Skeletal muscle tissue (tissue), 4 donors: ENCODE data around the gene GIT1. TPM values are rescaled to one million over a fixed set of nuclear protein-coding genes. Genes with fewer than 3 reads are reported as not detected.

Experiments used
- H3K27ac ChIP-seq: one replicate; pipeline ENCODE4 v1.7.0; 2013; ENCODE audit warnings: mild to moderate bottlenecking, low read depth, low read length, inconsistent platforms
- H3K27me3 ChIP-seq, 3 donors: one replicate each; pipeline ENCODE4 v1.7.0; 2013; ENCODE audit warnings: low read length in 3 of 3; ENCODE audit not compliant: control insufficient read depth in 3 of 3, insufficient read depth in 3 of 3
- H3K36me3 ChIP-seq, 3 donors: one replicate each; pipeline ENCODE4 v1.7.0; 2013; ENCODE audit warnings: low read length in 3 of 3; ENCODE audit not compliant: control insufficient read depth in 3 of 3, insufficient read depth in 3 of 3
- H3K4me1 ChIP-seq, 3 donors: one replicate each; pipeline ENCODE4 v1.7.0; 2013; ENCODE audit warnings: low read length in 3 of 3, mild to moderate bottlenecking in 3 of 3; ENCODE audit not compliant: control insufficient read depth in 3 of 3, insufficient read depth in 3 of 3
- H3K4me3 ChIP-seq, 3 donors: one replicate each; pipeline ENCODE4 v1.7.0; 2013; ENCODE audit warnings: low read length in 3 of 3
- H3K9ac ChIP-seq, 3 donors: one replicate each; pipeline ENCODE4 v1.7.0; 2013; ENCODE audit warnings: low read length in 3 of 3, mild to moderate bottlenecking in 3 of 3, moderate library complexity in 2 of 3, low read depth in 1 of 3
- H3K9me3 ChIP-seq, 3 donors: one replicate each; pipeline ENCODE4 v1.7.0; 2013; ENCODE audit warnings: low read length in 3 of 3; ENCODE audit not compliant: control insufficient read depth in 3 of 3
- total RNA-seq: library from RNA; depleted of rRNA; stranded (reverse); fragments of >200 nt; gene quantifications from one replicate; pipeline ENCODE4 v1.2.3, GENCODE V29; 2014
- donor health status: Osteomylitis.

The GIT1 gene
- total RNA-seq, 1 donor from 2014 or later, result 11.0 TPM

DNA sequence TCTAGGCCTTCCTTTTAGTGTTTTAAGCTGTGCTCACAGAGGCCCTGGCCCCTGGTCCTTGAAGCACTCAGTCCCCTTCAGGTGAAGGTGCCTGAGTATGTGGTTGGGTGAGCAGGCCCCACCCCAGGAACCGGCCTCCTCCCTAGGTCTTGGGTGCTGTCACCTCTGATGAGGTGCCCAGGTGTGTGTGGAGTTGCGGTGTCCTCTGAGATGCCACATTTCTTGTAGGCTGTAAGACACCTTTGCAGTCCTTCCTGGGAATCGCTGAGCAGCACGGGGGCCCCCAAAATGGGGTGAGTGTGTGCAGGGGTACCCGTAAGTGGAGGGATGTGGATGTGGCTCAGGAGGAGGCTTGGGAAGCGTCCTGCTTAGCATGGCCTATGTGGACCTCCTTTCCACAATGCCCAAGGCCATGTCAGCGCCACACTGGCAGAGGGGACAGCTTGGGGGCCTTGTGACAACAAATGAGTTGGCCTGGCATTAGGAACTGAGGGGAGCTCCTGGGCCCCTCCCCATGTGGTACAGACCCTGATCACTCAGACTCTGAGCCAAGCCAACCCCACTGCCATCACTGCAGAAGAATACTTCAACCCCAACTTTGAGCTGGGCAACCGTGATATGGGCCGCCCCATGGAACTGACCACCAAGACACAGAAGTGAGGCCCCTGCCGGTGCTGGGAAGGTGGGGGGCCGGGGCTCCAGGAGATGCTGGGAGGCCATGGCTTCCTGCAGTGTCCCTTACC is 22.1 kb upstream of the GIT1 start:
- Histone ChIP-seq H3K4me1 (peaks cover 36 to 46% (median 42%) of the 10 kb centered on the region in 3 donors), H3K27ac (no peak overlapping the region), H3K9ac (peak overlapping the region in 1 of 3 donors; percentile 8), H3K36me3 (peaks cover 8 to 17% (median 13%) of the 10 kb centered on the region in 3 donors), H3K9me3 (no peaks in the 10 kb centered on the region), H3K4me3 (no peak overlapping the region), H3K27me3 (no peaks in the 10 kb centered on the region)

DNA sequence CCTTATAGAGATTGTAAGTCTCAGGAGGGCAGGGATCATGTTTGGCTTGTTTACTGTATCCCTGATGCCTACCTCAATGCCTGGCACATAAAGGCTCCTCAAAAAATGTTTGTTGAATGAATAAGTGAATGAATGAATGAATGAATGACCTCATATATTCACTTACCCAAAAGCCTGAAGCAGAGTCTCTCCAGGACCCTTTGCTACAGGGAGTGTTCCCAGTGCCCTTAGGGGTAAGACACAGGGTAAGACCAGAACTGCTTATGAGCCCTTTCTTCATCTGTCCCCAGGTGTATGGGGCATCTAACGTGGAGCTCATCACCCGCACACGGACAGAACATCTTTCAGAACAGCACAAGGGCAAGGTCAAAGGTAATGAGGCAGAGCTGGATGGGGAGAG is 20.9 kb upstream of the GIT1 start:
- no peak overlapping the region for H3K27ac ChIP-seq
- peaks cover 25 to 35% (median 32%) of the 10 kb centered on the region in 3 donors for H3K4me1 ChIP-seq
- H3K27me3 ChIP-seq, result no peaks in the 10 kb centered on the region
- H3K9me3 ChIP-seq, result no peaks in the 10 kb centered on the region
- H3K4me3 ChIP-seq, result no peak overlapping the region
- peaks cover 0 to 8% (median 7%) of the 10 kb centered on the region in 3 donors for H3K36me3 ChIP-seq
- H3K9ac ChIP-seq, result no peak overlapping the region

DNA sequence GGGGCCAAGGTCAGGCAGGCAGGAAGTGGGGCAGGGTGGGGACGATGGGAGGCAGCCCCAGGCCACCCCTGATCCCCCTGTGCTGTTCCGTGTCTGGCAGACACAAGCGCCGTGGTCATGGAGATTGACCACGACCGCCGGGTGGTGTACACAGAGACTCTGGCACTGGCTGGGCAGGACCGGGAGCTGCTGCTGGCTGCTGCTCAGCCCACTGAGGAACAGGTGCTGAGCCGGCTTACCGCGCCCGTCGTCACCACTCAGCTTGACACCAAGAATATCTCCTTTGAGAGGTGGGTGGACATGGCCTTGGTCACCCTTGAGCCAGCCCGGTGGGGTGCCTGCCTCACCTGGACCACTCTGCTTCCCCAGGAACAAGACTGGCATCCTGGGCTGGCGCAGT is 19.5 kb upstream of the GIT1 start:
- H3K27ac ChIP-seq, result peak overlapping the region; percentile 28
- H3K27me3 ChIP-seq, result no peaks in the 10 kb centered on the region
- peaks cover 12 to 21% (median 19%) of the 10 kb centered on the region in 3 donors for H3K4me1 ChIP-seq
- peak overlapping the region in 2 of 3 donors; percentile 20 to 45 for H3K9ac ChIP-seq
- peaks cover 0 to 2% (median 0%) of the 10 kb centered on the region in 3 donors for H3K36me3 ChIP-seq
- H3K4me3 ChIP-seq, result no peak overlapping the region
- H3K9me3 ChIP-seq, result no peaks in the 10 kb centered on the region

DNA sequence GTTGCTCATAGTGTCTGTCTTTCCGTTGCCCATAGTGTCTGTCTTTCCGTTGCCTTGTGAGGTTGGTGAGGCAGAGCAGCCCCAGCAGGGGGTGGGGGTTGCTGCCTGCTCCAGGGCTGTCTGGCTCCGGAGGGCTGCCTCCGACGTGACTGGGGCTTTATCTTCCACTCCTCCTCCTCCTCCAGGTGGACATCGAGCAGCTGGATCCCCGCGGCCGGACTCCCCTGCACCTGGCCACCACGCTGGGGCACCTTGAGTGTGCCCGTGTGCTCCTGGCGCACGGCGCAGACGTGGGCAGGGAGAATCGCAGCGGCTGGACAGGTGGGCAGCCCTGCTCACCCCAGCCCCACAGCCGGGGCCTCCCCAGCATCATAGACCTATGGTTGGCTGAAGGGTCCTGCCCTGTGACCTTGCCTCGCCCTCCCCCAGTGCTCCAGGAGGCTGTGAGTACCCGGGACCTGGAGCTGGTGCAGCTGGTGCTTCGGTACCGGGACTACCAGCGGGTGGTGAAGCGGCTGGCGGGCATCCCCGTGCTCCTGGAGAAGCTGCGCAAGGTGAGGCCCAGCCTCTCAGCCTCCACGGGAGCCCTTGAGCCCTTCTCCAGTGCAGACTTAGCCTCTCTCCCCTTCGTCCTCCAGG is 18.2 kb upstream of the GIT1 start:
- Histone ChIP-seq H3K4me1 (peaks cover 6 to 13% (median 10%) of the 10 kb centered on the region in 3 donors), H3K27me3 (no peaks in the 10 kb centered on the region), H3K9me3 (no peaks in the 10 kb centered on the region), H3K36me3 (peaks cover 0 to 2% (median 0%) of the 10 kb centered on the region in 3 donors), H3K9ac (no peak overlapping the region), H3K4me3 (no peak overlapping the region), H3K27ac (no peak overlapping the region)

DNA sequence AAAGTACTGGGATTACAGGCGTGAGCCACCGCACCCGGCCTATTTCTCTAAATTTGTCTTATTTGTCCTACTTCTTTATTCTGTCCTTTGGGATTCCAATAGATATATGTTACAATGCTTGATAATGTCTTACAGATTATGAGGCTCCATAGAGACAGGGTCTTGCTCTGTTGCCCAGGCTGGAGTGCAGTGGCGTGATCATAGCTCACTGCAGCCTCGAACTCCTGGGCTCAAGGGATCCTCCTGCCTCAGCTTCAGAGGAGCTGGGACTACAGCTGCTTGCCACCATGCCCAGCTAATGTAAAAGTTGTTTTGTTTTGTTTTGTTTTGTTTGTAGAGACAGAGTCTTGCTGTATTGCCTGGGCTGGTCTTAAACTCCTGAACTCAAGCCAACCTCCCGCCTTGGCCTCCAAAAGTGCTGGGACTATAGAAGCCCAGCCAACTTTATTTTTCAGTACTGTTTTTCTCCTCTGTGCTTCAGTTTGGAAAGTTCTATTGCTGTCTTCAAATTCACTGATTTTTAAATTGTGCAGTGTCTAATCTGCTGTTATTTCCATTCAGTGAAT is 13.7 kb upstream of the GIT1 start:
- Histone ChIP-seq H3K9ac (no peak overlapping the region), H3K36me3 (no peaks in the 10 kb centered on the region), H3K27ac (no peak overlapping the region), H3K4me1 (no peaks in the 10 kb centered on the region), H3K27me3 (no peaks in the 10 kb centered on the region), H3K4me3 (no peak overlapping the region), H3K9me3 (no peaks in the 10 kb centered on the region)

DNA sequence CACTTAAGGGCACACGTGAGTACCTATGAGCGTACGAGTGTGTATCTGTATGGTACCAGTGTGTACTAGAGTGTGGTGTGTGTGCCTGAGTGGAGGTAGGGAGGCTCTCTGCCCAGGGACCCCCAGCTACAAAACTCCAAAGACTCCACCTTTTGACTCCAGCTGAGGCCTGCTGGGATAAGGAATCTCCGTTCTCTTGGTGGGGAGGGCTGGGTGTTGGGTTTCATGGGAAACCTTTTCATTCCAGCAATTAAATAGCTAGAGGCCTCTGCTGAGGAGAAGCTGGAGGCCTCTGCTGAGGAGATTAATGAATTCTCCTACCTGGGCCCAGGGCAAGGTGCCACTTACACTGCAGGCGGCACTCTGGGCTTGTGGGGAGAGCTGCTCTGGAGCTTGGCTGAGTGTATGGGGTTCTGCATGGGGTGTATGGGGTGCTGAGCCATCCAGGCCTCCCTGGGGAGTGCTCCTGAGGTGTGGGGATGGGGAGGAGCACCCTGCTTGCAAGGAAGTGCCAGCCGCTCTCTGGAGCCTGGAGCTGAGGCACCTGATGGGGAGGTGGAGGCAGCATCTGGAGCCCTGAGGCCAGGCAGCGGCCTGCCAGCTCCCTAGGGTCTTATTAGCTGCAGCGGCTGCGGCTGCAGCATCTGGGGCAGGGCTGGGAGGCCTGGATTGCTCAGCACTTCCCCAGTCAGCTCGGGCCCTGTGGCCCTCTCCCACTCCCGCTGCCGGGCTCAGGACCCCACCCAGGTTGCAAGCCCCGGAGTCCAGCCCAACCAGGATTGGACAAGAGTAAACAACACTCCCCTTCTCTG is 8.1 kb upstream of the GIT1 start:
- H3K4me1 ChIP-seq, result peaks cover 24 to 33% (median 33%) of the 10 kb centered on the region in 3 donors
- no peaks in the 10 kb centered on the region for H3K9me3 ChIP-seq
- no peak overlapping the region for H3K9ac ChIP-seq
- no peaks in the 10 kb centered on the region for H3K36me3 ChIP-seq
- H3K4me3 ChIP-seq, result no peak overlapping the region
- H3K27me3 ChIP-seq, result no peaks in the 10 kb centered on the region
- H3K27ac ChIP-seq, result no peak overlapping the region

DNA sequence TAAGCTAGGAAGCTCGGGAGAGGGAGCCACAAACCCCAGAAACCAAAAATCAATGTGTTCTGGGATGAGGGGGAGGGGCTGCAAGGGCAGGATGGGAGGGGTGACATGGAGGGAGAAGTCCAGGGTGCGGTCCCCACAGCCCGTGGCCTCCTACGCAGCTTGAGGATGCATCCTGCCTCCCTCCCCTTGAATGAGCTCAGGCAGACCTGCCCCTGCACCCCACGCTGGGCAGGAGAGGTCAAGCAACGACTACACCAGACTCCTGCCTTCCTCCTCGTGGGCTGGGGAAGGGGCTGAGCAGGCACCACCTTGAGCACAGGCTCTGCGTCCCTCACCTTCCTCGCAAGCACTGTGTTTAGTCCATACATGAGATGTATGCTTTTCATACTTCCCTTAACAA is 7.4 kb upstream of the GIT1 start:
- no peak overlapping the region for H3K4me3 ChIP-seq
- no peaks in the 10 kb centered on the region for H3K9me3 ChIP-seq
- H3K9ac ChIP-seq, result no peak overlapping the region
- H3K36me3 ChIP-seq, result no peaks in the 10 kb centered on the region
- peaks cover 32 to 41% (median 41%) of the 10 kb centered on the region in 3 donors for H3K4me1 ChIP-seq
- H3K27me3 ChIP-seq, result no peaks in the 10 kb centered on the region
- H3K27ac ChIP-seq, result no peak overlapping the region

DNA sequence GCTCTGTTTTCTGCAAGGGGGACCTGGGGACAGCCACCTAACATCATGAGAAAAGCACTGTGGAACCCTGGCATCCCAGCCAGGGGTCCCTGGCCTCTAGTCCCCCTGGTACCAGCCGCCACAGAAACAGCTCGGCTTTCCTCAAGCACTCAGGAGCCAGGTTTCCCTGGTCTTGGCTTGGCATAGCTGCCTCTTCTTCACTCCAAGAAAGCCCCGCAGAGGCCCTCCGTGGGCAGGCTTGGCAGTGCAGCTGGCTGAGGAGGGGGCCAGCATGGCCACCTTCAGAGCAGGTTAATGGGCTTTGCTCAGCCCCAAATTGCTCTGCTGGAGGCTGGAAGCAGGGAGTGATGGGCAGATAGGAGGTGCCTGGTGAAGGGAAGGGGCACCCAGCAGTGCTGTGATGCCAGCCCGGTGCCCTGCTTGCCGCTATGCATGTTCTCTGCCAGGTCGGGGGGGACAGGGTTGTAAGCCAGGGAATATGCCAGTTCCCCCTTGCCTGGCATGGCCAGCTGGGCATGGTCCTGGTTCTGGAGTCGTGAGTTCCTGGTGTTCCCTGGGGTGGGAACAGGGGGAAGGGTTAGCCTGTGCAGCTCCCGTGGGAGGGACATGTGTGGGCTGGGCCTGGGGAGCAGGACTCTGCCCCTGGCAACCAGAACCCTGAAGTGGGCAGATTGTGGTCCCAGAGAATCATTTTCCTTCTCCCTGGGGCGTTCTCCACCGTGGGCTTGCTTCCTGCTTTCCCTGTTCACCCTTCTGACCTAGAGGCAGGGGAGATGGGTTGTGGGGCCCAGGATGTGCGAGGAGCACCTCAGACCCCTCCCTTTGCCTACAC is 6.7 kb upstream of the GIT1 start:
- Histone ChIP-seq H3K4me1 (peaks cover 38 to 48% (median 47%) of the 10 kb centered on the region in 3 donors), H3K4me3 (no peak overlapping the region), H3K27ac (no peak overlapping the region), H3K36me3 (no peaks in the 10 kb centered on the region), H3K9me3 (no peaks in the 10 kb centered on the region), H3K27me3 (no peaks in the 10 kb centered on the region), H3K9ac (no peak overlapping the region)
